Ishikawa (cell line): ENCODE data around the gene VWA3B.

Experiments used
- CEBPB ChIP-seq: IDR thresholded peaks from 2 replicates; pipeline ENCODE4 v1.6.1; 2012
- CREB1 ChIP-seq: IDR thresholded peaks from 2 replicates; pipeline ENCODE4 v1.6.1; 2012; ENCODE audit warnings: low read depth
- EGR1 ChIP-seq: IDR thresholded peaks from 2 replicates; pipeline ENCODE4 v1.6.1; 2012
- EP300 ChIP-seq: IDR thresholded peaks from 2 replicates; pipeline ENCODE4 v1.6.1; 2012; ENCODE audit warnings: borderline replicate concordance
- FOXM1 ChIP-seq: IDR thresholded peaks from 2 replicates; pipeline ENCODE4 v1.6.1; 2012; ENCODE audit warnings: low read depth, borderline replicate concordance
- NFIC ChIP-seq: IDR thresholded peaks from 2 replicates; pipeline ENCODE4 v1.6.1; 2012
- RAD21 ChIP-seq: IDR thresholded peaks from 2 replicates; pipeline ENCODE4 v1.6.1; 2012; ENCODE audit warnings: low read depth
- TAF1 ChIP-seq: IDR thresholded peaks from 2 replicates; pipeline ENCODE4 v1.6.1; 2012; ENCODE audit warnings: low read depth, mild to moderate bottlenecking
- TCF12 ChIP-seq: IDR thresholded peaks from 2 replicates; pipeline ENCODE4 v1.6.1; 2012; ENCODE audit warnings: low read depth
- TEAD4 ChIP-seq: IDR thresholded peaks from 2 replicates; pipeline ENCODE4 v1.6.1; 2012
- YY1 ChIP-seq: IDR thresholded peaks from 2 replicates; pipeline ENCODE4 v1.6.1; 2012; ENCODE audit warnings: low read depth
- ZBTB7A ChIP-seq: IDR thresholded peaks from 2 replicates; pipeline ENCODE4 v1.6.1; 2012; ENCODE audit warnings: low read depth
- TF ChIP-seq, protein P1 (sequence below): IDR thresholded peaks from 2 replicates; pipeline ENCODE4 v1.6.1; 2012; ENCODE audit warnings: low read depth, mild to moderate bottlenecking
- TF ChIP-seq, protein P2 (sequence below): IDR thresholded peaks from 2 replicates; pipeline ENCODE4 v1.6.1; 2012
- TF ChIP-seq, protein P3 (sequence below): IDR thresholded peaks from 2 replicates; pipeline ENCODE4 v1.6.1; 2012

Gene VWA3B

DNA sequence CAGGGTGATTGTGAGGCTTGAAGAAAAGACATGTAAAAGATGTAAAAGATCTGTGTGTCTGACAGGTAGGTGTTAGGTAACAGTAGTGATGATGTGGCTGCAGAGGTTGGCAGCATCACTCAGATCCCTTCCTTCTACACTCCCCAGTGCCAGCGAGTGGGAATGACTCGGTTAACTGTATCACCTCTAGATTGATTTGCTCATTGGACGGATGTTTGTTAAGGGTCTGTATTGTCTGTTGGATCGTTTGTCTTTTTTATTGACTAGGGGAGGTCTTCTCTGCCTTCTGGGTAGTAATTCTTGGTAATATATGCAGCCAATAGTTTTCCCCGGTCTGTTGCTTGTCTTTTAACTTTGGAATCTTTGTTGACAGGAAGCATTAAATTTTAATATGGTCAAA is 214.5 kb downstream of the VWA3B start:
- TF ChIP-seq EGR1 = no peak
- no peak for TF ChIP-seq EP300
- TF ChIP-seq TEAD4 = no peak
- TF ChIP-seq, protein P1, sequence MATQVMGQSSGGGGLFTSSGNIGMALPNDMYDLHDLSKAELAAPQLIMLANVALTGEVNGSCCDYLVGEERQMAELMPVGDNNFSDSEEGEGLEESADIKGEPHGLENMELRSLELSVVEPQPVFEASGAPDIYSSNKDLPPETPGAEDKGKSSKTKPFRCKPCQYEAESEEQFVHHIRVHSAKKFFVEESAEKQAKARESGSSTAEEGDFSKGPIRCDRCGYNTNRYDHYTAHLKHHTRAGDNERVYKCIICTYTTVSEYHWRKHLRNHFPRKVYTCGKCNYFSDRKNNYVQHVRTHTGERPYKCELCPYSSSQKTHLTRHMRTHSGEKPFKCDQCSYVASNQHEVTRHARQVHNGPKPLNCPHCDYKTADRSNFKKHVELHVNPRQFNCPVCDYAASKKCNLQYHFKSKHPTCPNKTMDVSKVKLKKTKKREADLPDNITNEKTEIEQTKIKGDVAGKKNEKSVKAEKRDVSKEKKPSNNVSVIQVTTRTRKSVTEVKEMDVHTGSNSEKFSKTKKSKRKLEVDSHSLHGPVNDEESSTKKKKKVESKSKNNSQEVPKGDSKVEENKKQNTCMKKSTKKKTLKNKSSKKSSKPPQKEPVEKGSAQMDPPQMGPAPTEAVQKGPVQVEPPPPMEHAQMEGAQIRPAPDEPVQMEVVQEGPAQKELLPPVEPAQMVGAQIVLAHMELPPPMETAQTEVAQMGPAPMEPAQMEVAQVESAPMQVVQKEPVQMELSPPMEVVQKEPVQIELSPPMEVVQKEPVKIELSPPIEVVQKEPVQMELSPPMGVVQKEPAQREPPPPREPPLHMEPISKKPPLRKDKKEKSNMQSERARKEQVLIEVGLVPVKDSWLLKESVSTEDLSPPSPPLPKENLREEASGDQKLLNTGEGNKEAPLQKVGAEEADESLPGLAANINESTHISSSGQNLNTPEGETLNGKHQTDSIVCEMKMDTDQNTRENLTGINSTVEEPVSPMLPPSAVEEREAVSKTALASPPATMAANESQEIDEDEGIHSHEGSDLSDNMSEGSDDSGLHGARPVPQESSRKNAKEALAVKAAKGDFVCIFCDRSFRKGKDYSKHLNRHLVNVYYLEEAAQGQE = no peak
- TF ChIP-seq TCF12 = no peak
- no peak for TF ChIP-seq NFIC
- TF ChIP-seq TAF1 = no peak
- no peak for TF ChIP-seq YY1
- TF ChIP-seq RAD21 = no peak
- no peak for TF ChIP-seq CEBPB
- TF ChIP-seq, protein P2, sequence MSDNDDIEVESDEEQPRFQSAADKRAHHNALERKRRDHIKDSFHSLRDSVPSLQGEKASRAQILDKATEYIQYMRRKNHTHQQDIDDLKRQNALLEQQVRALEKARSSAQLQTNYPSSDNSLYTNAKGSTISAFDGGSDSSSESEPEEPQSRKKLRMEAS = no peak
- TF ChIP-seq, protein P3, sequence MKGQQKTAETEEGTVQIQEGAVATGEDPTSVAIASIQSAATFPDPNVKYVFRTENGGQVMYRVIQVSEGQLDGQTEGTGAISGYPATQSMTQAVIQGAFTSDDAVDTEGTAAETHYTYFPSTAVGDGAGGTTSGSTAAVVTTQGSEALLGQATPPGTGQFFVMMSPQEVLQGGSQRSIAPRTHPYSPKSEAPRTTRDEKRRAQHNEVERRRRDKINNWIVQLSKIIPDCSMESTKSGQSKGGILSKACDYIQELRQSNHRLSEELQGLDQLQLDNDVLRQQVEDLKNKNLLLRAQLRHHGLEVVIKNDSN = no peak
- no peak for TF ChIP-seq CREB1
- TF ChIP-seq ZBTB7A = no peak
- TF ChIP-seq FOXM1 = no peak

DNA sequence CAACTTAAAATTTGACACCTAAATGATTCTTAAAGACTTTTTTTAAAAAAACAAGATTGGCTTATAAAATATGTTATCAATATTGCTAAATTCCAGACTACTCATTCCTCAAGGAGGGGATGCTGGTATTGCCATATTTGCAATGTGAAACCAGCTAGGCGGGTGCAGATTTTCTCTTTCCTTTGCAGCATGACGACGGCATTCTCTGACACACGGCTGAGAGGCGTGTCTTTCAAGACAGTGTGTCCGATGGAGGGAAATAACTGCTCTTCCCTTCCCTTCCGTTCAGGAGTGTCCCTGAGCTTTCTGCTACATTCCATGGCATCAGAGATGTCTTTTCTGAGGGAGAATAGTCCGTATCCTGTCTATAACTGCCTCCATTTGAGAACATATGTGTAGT is 221.1 kb downstream of the VWA3B start:
- TF ChIP-seq TEAD4 (no peak), ZBTB7A (no peak), EP300 (no peak), YY1 (no peak), RAD21 (no peak), TCF12 (no peak), TAF1 (no peak), EGR1 (no peak), NFIC (no peak), CEBPB (no peak), FOXM1 (no peak), CREB1 (no peak)
- TF ChIP-seq, protein P2 = no peak
- TF ChIP-seq, protein P1 = no peak
- TF ChIP-seq, protein P3 = no peak

DNA sequence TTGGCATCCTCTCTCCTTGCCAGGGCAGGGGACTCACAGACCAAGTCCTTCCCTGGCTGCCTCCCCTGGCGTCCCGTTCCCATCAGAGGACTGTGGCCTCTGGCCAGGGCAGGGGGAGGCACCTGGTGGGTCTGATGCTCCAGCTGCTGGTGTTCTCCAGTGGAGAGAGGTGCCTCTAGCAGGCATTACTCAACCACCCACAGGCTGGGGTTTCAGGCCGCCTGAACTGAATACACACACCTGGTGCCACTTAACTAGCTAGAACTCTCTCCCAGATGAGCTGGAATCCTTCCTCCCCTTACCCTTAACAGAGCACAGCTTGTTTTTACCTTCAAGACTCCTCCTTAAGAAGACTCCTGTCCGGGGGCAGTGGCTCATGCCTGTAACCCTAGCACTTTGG is 221.6 kb downstream of the VWA3B start:
- TF ChIP-seq TCF12 (no peak), FOXM1 (no peak), TEAD4 (no peak), CEBPB (no peak), RAD21 (no peak), EP300 (no peak), ZBTB7A (no peak), YY1 (no peak), CREB1 (no peak), TAF1 (no peak)
- TF ChIP-seq, protein P1 = no peak
- TF ChIP-seq, protein P3 = no peak
- TF ChIP-seq, protein P2 = no peak

DNA sequence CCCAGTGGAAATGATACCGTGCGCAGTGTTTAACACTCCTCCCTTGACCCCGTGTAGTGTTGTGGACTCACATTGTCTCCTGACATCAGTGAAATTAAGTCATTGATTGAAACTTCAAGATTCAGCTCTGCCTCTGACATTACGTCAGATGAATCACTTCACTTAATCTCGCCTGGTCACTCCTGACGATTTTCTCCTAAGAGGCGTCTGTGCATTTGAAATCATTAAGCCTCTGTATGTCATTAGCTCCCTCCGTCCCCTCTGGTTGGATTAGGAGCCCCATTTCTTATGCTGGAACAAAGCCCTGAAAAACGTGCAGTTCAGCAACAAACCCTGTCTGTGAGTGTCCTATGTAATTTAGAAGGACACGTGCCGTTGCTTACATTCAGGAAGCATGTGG is 222.6 kb downstream of the VWA3B start:
- TF ChIP-seq TCF12 (no peak), FOXM1 (no peak), CREB1 (no peak), TAF1 (no peak), EP300 (no peak), YY1 (no peak), CEBPB (no peak), ZBTB7A (no peak), RAD21 (no peak), EGR1 (no peak), NFIC (no peak), TEAD4 (no peak)
- TF ChIP-seq, protein P1 = no peak
- TF ChIP-seq, protein P3 = no peak
- TF ChIP-seq, protein P2 = no peak
